ENCODE results near the gene KRTAP5-5.
"Not testable (repeated sequence)": the region's sequence is repeated elsewhere in the genome, so short reads cannot be mapped to it uniquely, and the experiment has no call there.

KRTAP5-5 gene

GRCh38 chr11:1660111-1660867, 30.7 kb downstream of the KRTAP5-5 start:
- DNase-seq, result no peak

- DNase-seq, result not testable (repeated sequence)
These were observed 32.1 kb downstream of the KRTAP5-5 start for GRCh38 chr11:1661454-1662269.

GRCh38 chr11:1662699-1663283, 33.2 kb downstream of the KRTAP5-5 start:
- not testable (repeated sequence) for DNase-seq

GRCh38 chr11:1665313-1665712, 35.7 kb downstream of the KRTAP5-5 start:
- DNase-seq, result no peak

GRCh38 chr11:1667121-1667850, 37.7 kb downstream of the KRTAP5-5 start:
- DNase-seq, result no peak

- DNase-seq, result no peak
These were observed 38.3 kb downstream of the KRTAP5-5 start for GRCh38 chr11:1667906-1668305.

- no peak for DNase-seq
These were observed 39.4 kb downstream of the KRTAP5-5 start for GRCh38 chr11:1668911-1669473.

GRCh38 chr11:1669546-1670218, 40.1 kb downstream of the KRTAP5-5 start:
- DNase-seq, result no peak

GRCh38 chr11:1670457-1670856, 40.9 kb downstream of the KRTAP5-5 start:
- not testable (repeated sequence) for DNase-seq

- DNase-seq, result no peak
These were observed 41.4 kb downstream of the KRTAP5-5 start for GRCh38 chr11:1670905-1671371.

- DNase-seq, result no peak
These were observed 42.1 kb downstream of the KRTAP5-5 start for GRCh38 chr11:1671658-1672057.

GRCh38 chr11:1672613-1673350, 43.2 kb downstream of the KRTAP5-5 start:
- no peak for DNase-seq

GRCh38 chr11:1673446-1674172, 44.0 kb downstream of the KRTAP5-5 start:
- no peak for DNase-seq

- DNase-seq, result no peak
These were observed 44.9 kb downstream of the KRTAP5-5 start for GRCh38 chr11:1674173-1675131.

- DNase-seq, result no peak
These were observed 46.1 kb downstream of the KRTAP5-5 start for GRCh38 chr11:1675536-1676228.

GRCh38 chr11:1676229-1676740, 46.7 kb downstream of the KRTAP5-5 start:
- no peak for DNase-seq

- no peak for DNase-seq
These were observed 50.3 kb downstream of the KRTAP5-5 start for GRCh38 chr11:1679881-1680280.
